CD4-positive, alpha-beta T cell treated with Interleukin-10 for 1 hour (primary cell): ENCODE measurements around the gene HOXB2.

Source experiments
- DNase-seq: peaks from one replicate; pipeline ENCODE4 v3.0.0-alpha.2; 2020

The HOXB2 gene

GRCh38 chr17:48545022-48545375 is at the start of gene HOXB2:
TSS of gene HOXB2 (minus strand) at chr17:48545109. CDS start at chr17:48544911, 198 bp downstream.
- DNase-seq: no peak

DNA sequence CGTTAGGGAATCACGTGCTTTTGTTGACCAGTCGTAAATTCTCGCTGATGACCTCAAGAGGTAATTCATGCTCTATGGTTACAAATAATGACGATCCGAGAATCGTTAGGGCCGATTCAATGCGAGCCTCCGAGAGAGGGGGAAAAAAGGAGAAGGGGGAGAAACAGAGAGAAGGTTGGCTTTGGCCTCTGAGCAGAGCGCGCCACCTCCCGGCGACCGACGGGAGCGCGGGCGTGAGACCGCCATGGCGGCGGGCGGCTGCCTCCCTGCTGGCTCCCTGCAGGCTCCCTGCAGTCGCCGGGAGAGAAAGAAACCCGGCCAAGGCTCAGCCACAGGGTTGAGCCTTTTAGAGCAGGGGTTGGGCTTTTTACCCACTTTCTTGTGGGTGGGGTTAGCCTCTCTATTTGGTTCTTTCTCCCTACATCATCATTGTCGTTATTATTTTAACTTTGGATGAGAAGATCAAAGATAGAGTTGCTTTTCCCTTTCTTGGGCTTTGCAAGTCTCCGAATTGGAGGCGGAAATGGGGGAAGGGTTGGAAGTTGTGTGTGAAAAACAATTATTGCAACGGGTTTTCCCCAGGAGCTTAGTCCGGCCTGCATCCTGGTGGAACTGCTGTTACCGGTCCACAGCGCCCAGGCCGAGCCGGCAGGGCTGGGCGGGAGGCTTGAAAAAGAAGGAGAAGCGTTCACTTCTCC is 49.1 kb upstream of the HOXB2 start:
- peak; percentile 85 for DNase-seq

DNA sequence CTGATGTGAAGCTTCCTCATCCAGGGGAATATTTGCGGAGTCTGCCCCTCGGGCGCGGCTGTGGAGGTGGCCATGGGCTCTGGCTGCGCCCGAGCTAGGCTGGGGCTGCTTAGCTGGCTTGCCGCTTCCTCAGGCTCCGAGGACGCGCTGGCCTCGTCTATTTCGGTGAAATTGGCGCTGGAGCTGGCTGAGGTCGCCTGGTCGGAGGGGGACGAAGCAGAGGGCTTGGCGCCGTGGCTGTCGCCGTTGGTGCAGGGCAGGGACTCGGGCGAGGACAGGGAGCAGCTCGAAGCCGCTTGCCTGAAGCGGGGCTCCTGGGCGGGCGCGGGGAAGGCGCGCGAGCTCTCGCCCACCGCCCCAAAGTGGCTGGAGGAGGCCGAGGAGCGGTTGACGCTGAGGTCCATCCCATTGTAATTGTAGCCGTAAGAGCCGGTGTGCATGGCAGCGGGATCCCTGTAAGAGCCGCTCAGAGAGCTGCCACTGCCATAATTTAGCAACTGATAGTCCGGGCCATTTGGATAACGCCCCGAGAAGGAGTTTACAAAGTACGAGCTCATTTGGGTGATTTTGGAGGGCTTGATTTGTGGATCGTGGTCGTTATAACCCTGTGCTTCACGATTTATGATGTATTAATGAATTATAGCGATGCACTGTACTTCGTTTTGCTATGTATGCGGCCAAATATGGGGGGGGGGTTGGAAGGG is 48.4 kb upstream of the HOXB2 start, which contains the start of gene HOXB5:
Gene HOXB5, minus strand, starts transcription at position 654 of the 704 bp plus-strand sequence. Its CDS starts 97 bp downstream, at position 557.
- no peak for DNase-seq

GRCh38 chr17:48592577-48592976 is 47.7 kb upstream of the HOXB2 start:
- no peak for DNase-seq

DNA sequence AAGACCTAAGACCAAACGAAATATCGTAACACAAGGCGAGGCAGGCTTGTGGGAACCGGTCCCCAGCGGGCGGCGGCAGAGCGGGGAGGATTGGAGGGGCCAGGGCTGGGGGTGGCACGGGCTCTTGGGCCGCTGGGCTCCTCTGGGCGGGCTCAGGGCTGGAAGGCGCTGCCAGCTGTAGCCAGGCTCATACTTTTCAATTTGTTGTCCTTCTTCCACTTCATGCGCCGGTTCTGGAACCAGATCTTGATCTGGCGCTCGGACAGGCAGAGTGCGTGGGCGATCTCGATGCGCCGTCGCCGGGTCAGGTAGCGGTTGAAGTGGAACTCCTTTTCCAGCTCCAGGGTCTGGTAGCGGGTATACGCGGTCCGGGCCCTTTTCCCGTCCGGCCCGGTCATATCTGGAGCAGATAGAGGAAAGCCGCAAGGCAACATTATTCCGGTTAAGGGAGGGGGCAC is 47.2 kb upstream of the HOXB2 start:
- DNase-seq: no peak

DNA sequence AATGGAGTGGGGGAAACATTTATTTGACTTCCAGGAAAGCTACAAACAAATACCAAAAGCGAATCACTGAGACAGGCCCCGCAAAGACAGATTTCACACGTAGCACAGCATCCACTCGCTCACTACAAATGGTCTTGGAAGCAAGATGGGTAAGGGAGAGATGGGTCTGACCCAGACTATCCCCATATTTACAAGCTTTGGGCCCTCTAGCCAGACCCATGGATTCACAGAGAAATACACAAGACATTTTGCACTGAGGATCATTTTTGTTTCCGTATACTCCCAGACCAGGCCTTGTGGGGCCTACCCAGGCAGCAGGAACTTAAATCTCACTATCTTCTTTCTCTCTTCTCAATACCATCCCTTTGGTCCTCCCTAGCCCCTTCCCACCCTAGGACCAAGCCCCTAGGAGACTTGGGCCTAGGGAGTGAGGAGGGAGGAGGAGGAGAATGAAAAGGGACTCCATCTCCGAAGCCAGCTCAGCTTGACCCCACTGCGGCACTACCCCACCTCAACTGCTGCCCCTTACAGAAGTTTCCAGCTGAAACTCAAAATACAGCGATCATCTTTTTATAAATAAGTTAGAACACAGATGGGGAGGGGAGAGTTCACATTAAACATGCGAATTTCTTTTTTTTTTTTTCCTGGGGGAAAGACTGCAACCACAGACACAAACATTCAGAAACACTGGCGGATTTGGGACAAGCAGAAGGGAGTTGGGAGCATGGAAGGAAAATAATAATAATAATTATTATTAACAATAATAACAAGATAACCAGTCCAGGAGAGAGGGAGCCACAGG is 46.5 kb upstream of the HOXB2 start:
- DNase-seq: no peak

GRCh38 chr17:48590607-48591161 is 45.8 kb upstream of the HOXB2 start:
- DNase-seq: no peak

GRCh38 chr17:48589831-48590606 is 45.1 kb upstream of the HOXB2 start, which contains the start of gene HOXB3:
TSS of gene HOXB3 (minus strand) at chr17:48590241. CDS start at chr17:48552474, 37,767 bp downstream.
- no peak for DNase-seq

DNA sequence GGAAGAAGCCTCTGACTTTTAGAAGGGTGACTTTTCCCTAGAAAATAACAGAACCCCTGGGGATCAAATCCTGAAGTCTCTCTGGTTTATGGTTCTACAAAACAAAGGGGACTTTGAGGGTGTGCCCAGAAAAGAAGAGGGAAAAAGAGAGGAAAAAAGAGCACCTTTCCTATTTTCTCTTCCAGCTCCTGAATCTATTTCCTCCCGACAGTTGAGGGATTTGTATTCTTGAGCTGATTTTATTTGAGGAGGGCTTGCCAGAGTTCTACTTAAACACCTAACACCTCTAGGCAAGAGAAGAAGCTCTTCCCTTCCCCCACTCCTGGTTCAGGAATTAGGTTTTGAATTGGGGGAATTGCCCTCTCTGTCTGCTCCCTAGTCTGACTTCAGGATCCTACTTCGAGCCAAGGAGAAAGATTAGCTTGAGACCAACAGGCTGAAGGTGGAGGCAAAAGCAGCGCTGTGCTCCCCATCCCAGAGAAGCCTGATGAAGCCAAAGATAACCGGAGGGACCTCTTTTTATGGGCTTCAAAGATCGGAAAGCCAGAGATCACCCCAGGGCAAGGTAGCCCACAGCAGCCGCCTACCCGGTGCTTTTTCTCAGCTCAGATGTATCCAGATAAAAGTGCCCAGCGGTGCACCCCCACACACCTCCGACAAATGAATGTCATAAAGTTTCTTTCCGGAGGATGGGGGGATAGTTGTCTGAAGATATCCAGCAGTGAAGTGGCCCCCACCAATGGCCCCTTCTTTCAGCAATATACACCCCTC is 44.3 kb upstream of the HOXB2 start:
- DNase-seq: no peak

GRCh38 chr17:48588528-48588927 is 43.6 kb upstream of the HOXB2 start:
- DNase-seq: no peak

DNA sequence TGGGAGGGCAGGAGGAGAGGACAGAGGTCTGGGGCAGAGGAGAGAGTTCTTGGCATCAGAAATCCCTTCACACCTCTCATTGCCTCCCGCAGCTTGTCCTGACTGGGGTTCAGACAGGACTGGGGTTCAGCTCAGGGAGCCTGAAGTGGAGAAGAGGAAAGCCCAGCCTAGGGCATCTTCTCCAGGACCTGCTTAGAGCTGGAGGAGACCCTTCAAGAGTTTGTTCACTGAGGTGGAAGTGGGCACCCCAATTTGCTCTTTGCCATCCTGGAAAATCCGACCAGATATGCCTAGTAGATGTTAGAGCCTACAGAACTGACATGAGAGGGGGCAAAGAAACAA is 43.1 kb upstream of the HOXB2 start:
- no peak for DNase-seq

DNA sequence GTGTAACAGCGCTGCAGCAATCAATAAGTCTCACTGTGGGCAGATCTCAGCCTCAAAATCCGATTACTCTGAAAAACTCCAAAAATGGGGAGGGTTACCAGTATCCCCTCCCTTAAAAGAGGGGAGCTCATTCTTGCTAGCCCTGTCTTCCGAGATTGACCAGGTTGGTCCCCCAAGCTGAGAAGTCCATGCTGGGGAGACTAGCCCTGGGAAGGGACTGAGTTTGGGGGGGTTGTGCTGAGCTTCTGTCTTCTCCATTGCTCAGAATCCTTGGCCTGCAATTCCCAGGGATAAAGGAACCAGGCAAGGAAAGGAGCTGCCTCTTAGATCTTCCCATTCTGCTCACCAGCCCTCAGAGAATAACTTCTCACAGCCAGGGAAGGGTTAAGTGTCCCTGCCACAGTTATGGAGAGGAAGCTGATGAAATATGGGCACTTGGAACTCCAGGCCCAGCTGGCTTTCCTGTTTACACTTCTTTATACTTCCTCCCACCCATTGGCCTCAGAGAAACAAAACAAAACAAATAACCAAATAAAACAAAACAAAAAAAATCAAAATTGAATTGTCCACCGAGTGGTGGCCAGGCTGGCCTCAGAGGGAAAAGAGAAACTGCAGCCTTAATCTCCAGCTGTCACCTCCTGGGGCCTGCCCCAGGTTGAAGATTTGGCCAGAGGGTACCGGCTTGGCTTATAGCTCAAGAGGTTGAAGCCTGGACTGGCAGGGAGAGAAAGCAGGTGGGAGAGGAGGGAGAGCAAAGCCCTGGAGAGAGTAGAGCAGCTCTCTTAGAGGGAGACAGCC is 42.6 kb upstream of the HOXB2 start:
- DNase-seq: no peak

- DNase-seq: peak; percentile 32
These were observed 41.7 kb upstream of the HOXB2 start for GRCh38 chr17:48586355-48587258.

- no peak for DNase-seq
These were observed 39.4 kb upstream of the HOXB2 start for GRCh38 chr17:48584223-48584741.

DNA sequence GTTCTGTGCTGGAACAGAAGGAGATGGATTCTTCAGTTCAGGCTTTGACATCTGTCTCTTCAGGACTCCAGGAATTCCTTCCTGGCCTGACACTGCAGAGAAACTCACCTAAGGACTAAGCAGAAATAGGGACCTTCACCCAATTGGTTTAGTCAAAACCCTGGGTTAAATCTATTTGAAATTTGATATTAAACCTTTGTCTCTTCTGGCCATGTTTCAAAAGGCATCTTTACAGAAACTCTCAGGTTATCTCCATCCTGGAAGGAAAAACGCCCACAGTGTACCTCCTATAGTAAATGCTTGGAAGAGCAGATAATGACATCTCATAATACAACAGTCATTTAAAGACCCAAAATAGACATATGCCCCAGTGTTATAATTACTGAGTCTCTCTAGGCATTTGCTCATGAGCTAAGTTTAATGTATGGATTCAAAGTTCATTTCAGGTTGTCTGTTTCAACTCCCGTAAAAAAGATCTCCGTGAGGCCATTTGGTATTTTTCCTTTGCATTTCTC is 38.9 kb upstream of the HOXB2 start:
- DNase-seq: no peak

GRCh38 chr17:48582750-48583069 is 37.8 kb upstream of the HOXB2 start:
- no peak for DNase-seq

- DNase-seq: no peak
These were observed 35.0 kb upstream of the HOXB2 start for GRCh38 chr17:48579760-48580554.

DNA sequence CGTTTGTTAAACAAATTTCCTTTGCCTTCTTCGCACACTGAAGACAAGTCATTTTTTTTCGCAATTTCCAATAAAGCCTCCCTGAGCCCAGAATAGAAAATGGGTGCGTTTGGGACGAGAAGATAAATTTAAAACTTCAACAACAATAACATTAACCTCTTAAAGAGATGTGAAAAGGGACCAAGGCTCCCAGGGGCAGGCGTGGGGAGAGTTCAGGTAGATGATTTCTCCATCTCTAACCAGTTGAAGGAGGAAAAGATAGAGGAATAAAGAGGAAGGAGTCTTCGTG is 34.5 kb upstream of the HOXB2 start:
- no peak for DNase-seq
